HG03039 (cell line): ENCODE data around the gene PRDX1.
"Not testable (repeated sequence)": the region's sequence is repeated elsewhere in the genome, so short reads cannot be mapped to it uniquely, and the experiment has no call there.

ENCODE experiments used
- ATAC-seq: cut with Tn5 transposase; IDR thresholded peaks from one replicate; pipeline ENCODE4 v1.9.1; 2021; ENCODE audit warnings: mild to moderate bottlenecking, moderate library complexity; ENCODE audit not compliant: unreplicated experiment

PRDX1 gene

DNA sequence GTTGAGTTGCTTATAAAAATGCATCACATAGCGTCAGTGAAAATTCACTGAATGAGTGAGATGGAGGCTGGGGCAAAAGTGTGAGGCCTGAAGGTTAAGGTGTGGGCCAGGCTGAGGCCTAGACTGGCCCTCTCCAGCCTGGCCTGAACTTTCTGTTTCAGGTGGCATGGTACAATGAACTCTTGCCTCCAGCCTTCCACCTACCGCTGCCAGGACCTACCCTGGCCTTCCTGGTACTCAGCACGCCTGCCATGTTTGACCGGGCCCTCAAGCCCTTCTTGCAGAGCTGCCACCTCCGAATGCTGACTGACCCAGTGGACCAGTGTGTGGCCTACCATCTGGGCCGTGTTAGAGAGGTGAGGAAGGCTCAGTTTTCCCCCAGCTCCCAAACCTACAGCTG is 14.5 kb downstream of the PRDX1 start:
- ATAC-seq, result no peak

GRCh38 chr1:45503462-45504360 is 18.0 kb downstream of the PRDX1 start:
- ATAC-seq, result no peak

DNA sequence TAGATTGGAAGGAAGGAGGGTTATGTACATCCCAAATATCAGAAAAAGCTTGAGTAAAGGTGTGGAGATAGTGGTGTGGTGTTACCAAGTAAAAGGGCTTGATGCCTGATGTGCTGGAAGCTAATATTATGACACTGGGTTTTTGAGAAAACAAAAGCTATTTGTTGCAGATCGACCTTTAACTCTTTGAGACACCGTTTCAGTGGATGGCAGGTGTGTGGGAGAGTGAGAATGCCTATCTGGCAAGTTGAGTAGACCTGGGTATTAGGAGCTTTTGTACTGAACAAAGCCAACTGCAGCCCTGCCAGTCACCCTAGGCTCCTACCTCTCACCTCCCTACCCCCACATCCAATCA is 20.2 kb downstream of the PRDX1 start:
- ATAC-seq, result no peak

- no peak for ATAC-seq
These were observed 22.3 kb downstream of the PRDX1 start for GRCh38 chr1:45499415-45499769.

- ATAC-seq, result no peak
These were observed 23.4 kb downstream of the PRDX1 start for GRCh38 chr1:45498279-45498678.

DNA sequence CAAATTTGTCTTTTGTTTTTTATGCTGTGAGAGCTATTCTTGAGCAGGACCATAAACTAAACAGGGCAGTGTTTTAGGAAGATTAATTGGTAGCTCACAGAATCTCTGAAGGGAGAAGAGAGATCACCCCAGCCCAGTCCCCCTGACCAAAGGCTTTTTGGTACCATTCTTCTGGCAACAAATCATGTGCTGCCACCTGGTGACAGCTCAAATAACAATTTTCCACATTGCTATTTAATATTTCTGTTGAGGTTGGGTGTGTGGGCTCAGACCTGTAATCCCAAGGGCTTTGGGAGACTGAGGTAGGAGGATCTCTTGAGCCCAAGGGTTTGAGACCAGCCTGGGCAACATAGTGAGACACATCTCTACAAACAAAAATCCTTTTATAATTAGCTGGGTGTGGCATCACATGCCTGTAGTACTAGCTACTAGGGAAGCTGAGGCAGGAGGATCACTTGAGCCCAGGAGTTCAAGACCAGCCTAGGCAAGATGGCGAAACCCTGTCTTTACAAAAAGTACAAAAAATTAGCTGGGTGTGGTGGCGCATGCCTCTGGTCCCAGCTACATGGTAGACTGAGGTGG is 28.5 kb downstream of the PRDX1 start:
- ATAC-seq, result no peak

DNA sequence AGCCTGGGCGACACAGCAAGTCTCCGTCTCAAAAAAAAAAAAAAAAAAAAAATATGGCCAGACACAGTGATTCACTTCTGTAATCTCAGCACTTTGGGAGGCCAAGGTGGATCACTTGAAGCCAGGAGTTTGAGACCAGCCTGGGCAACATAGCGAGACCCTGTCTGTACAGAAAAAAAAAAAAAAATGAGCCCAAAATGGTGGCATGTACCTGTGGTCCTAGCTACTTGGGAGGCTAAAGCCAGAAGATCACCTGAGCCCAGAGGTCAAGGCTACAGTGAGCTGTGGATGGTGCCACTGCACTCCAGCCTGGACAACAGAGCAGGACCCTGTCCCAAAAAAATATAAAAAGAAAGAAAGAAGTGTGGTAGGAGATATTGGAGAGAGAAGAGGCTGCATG is 29.0 kb downstream of the PRDX1 start:
- ATAC-seq, result no peak

DNA sequence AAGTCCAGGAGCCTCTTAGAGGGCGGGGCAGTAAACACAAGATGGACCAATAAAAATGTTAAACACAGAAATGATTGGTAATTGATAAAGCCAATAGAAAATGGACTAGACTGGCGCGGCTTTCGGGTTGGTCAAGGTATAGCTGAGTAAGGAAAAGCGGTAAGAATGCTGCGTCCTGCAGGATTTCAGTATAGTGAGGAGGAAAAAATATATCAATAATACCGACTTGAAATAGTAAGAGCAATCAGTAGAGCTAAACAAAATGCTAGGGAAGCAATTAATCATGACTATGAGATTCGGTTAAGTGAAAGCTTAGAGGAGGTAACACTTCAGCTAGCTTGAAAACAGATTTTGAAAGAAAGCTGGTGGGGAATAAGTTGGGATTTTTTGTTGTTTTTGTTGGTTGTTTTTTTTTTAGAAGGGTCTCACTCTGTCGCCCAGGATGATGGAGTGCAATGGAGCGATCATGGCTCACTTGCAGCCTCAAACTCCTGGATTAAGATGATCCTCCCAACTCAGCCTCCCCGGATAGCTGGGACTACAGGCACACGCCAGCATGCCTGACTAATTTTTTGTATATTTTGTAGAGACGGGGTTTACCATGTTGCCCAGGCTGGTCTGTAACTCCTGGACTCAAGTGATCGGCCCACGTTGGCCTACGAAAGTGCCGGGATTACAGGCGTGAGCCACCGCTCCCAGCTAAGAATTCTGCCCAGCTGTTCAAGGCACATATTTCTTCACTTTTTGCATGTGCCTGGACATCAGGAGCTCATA is 30.0 kb downstream of the PRDX1 start:
- ATAC-seq, result no peak

- peak; percentile 82 for ATAC-seq
These were observed 30.8 kb downstream of the PRDX1 start, which contains the start of gene TESK2 for GRCh38 chr1:45490626-45491486. Gene TESK2 (minus strand): TSS chr1:45491163. CDS start chr1:45457785, 33,378 bp downstream.

- ATAC-seq, result no peak
These were observed 31.5 kb downstream of the PRDX1 start for GRCh38 chr1:45490121-45490625.

- ATAC-seq, result not testable (repeated sequence)
These were observed 32.3 kb downstream of the PRDX1 start for GRCh38 chr1:45489379-45489778.

GRCh38 chr1:45488666-45489377 is 32.9 kb downstream of the PRDX1 start:
- ATAC-seq, result no peak

DNA sequence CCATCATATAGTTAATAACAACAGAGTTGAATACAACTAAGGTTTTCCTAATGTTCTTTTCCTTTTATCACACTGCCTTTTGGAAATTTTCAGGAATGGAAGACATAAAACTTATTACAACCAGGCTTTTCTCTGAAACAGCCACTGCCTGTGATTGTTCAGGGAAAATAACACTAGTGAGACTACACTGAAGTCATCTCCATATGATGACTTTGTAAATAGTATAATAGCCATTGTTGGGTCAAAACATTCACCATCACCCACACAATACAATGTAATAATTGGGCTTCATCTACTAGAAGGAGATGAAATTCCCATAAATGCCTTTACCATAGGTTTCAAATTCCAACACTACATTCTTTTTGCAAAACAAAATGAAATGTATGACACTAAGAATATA is 35.7 kb downstream of the PRDX1 start:
- ATAC-seq, result no peak

- ATAC-seq, result no peak
These were observed 42.5 kb downstream of the PRDX1 start for GRCh38 chr1:45479039-45479748.

GRCh38 chr1:45478121-45478814 is 43.4 kb downstream of the PRDX1 start:
- no peak for ATAC-seq

- no peak for ATAC-seq
These were observed 44.0 kb downstream of the PRDX1 start for GRCh38 chr1:45477646-45478045.

- ATAC-seq, result not testable (repeated sequence)
These were observed 47.5 kb downstream of the PRDX1 start for GRCh38 chr1:45474194-45474593.

DNA sequence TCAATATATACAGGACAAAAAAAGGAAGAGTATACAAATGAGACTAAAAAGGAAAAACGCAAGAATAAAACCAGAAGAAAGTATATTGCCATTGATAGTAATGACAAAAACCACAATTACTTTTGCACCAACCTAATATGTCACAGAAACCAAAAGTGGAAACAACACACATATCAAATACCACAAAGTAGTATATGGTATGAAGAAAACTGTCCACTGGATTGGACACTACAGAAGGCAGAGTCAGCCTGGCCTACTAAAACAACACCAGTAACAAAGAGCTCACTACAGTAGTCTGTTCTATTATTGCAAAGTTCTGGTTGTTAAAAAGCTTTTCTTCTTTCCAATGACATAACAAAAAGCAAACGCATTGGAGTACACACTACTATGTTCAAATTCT is 48.4 kb downstream of the PRDX1 start:
- no peak for ATAC-seq

DNA sequence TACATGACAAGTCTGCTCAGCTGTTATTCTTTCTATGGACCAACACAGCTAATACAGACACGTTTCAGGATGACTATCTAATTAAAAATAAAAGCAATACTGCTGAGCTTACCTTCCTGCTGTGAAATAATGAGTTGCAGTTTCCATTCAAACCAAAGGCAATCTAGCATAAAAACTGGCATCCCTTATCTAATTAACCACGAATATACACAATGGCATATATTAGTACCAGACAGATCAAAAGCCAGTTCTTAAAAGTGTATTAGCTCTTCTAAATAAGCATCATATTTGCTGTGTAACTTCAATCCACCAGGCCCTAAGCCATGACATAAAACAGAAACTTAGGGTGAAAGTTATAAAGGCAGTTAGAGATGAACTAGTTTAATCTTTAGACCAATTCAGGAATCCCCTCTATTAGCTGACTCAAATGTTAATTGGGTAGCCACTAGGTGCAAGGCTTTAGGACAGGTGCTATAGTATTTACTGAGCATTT is 51.3 kb downstream of the PRDX1 start:
- ATAC-seq, result no peak
